Ovary (tissue), 3 donors: ENCODE results near the gene BLOC1S6.

Experiments
- CTCF ChIP-seq, 3 donors: fragments of 450-650 bp in 2 of 3; fragments of 200-600 bp in 1 of 3; IDR thresholded peaks; one replicate each; pipeline versions ENCODE4 v1.5.1 to v1.8.0; 2016 to 2022; ENCODE audit warnings: antibody characterized with exemption in 3 of 3, mild to moderate bottlenecking in 1 of 3
- POLR2A ChIP-seq: fragments of 450-650 bp; IDR thresholded peaks from one replicate; pipeline ENCODE4 v1.6.1; 2017; ENCODE audit warnings: antibody characterized with exemption, mild to moderate bottlenecking, moderate library complexity
- donor health status: DM: no; HTN: no; CAD: no.

GRCh38 chr15:45550436-45550835, 36.7 kb upstream of the BLOC1S6 start:
- TF ChIP-seq CTCF (IDR thresholded peaks at IDR 0.05), result no peak
- no peak for TF ChIP-seq POLR2A
